K562 (cell line): Measurements from ENCODE around the gene APELA. TPM values are rescaled to one million over a fixed set of nuclear protein-coding genes. Genes with fewer than 3 reads are reported as not detected.
A peak's percentile ranks its signal among the peaks of the same experiment; 100 is the strongest.
"Not testable (repeated sequence)": the region's sequence is repeated elsewhere in the genome, so short reads cannot be mapped to it uniquely, and the experiment has no call there.

Experiments
- ATAC-seq: fragments of 200-7000 bp; cut with Tn5 transposase; 3 replicates; pipeline ENCODE4 v1.9.1; 2020; ENCODE audit warnings: moderate library complexity
- BruUV-seq: library from RNA; stranded (reverse); fragments of 400-500 nt; replicated peaks from 2 replicates; lab custom pipeline; 2021; lab: Mats Ljungman, UMichigan
- CTCF ChIA-PET: fragments of 300-600 bp; formaldehyde crosslinking; extraction: SDS; loops from one replicate; lab custom pipeline; 2021; ENCODE audit warnings: low intra/inter-chr PET ratio; lab: Yijun Ruan, JAX
- POLR2A ChIA-PET: fragments of 300-600, 350-650 bp; sonication (Branson Sonifier 250); formaldehyde crosslinking; extraction: SDS; loops from one replicate; lab custom pipeline; 2021; ENCODE audit warnings: antibody characterized with exemption, inconsistent platforms; lab: Yijun Ruan, JAX
- DNase-seq, 4 experiments: peaks; one replicate each; pipeline versions ENCODE4 v3.0.0 to v3.0.0-alpha.2; 2011 to 2018; ENCODE audit warnings: low spot score in 3 of 4, mixed read lengths in 3 of 4; ENCODE audit errors: extremely low read depth in 1 of 4
- FAIRE-seq: peaks from 2 replicates; lab custom pipeline; 2011; peaks lifted over from hg19 to GRCh38; lab: Jason Lieb, UNC
- H2AFZ ChIP-seq: 2 replicates; pipeline ENCODE4 v1.6.0; 2011; ENCODE audit warnings: low read depth, low read length, control low read depth, inconsistent platforms
- H3K27ac ChIP-seq: fragments of 200-600 bp; 3 replicates; pipeline ENCODE4 v1.8.0; 2011; ENCODE audit warnings: low read depth, mild to moderate bottlenecking, control low read depth, inconsistent platforms, low read length, moderate library complexity, mixed read lengths; ENCODE audit errors: extremely low read depth
- H3K27me3 ChIP-seq, 2 experiments: fragments of 300-600 bp in 1 of 2; 2 replicates in 1 of 2; 3 replicates in 1 of 2; pipeline versions ENCODE4 v1.6.0 to v1.8.0; 2011; ENCODE audit warnings: inconsistent platforms in 2 of 2, low read length in 2 of 2, mild to moderate bottlenecking in 1 of 2, mixed read lengths in 1 of 2, moderate library complexity in 1 of 2; ENCODE audit not compliant: control insufficient read depth in 2 of 2, insufficient read depth in 2 of 2
- H3K36me3 ChIP-seq: fragments of 300-600 bp; 3 replicates; pipeline ENCODE4 v1.8.0; 2011; ENCODE audit warnings: mild to moderate bottlenecking, low read length, inconsistent platforms; ENCODE audit not compliant: control insufficient read depth, insufficient read depth
- H3K4me1 ChIP-seq, 2 experiments: fragments of 200-600 bp in 1 of 2; replicated peaks in 1 of 2; 2 replicates in 1 of 2; 3 replicates in 1 of 2; pipeline versions ENCODE4 v1.5.1 to v1.8.0; 2011; ENCODE audit warnings: inconsistent platforms in 2 of 2, low read length in 2 of 2, mild to moderate bottlenecking in 1 of 2, mixed read lengths in 1 of 2, moderate library complexity in 1 of 2; ENCODE audit not compliant: control insufficient read depth in 2 of 2, insufficient read depth in 2 of 2
- H3K4me2 ChIP-seq: 2 replicates; pipeline ENCODE4 v1.6.1; 2011; ENCODE audit warnings: low read length, control low read depth, inconsistent platforms, mixed read lengths; ENCODE audit not compliant: insufficient read depth
- H3K4me3 ChIP-seq: fragments of 200-600 bp; sonication (generic), shearing (Covaris generic); 2 replicates; pipeline ENCODE4 v1.5.1; 2016; ENCODE audit warnings: control low read depth, inconsistent platforms
- H3K79me2 ChIP-seq: fragments of 200-600 bp; 3 replicates; pipeline ENCODE4 v1.8.0; 2011; ENCODE audit warnings: low read length, inconsistent platforms; ENCODE audit not compliant: control insufficient read depth, insufficient read depth
- H3K9ac ChIP-seq, 2 experiments: 2 replicates each; pipeline versions ENCODE4 v1.6.0 to v1.6.1; 2011; ENCODE audit warnings: low read depth in 2 of 2, low read length in 2 of 2, control low read depth in 1 of 2, inconsistent platforms in 1 of 2, mild to moderate bottlenecking in 1 of 2, mixed read lengths in 1 of 2; ENCODE audit not compliant: insufficient read depth in 1 of 2
- H3K9me1 ChIP-seq: one replicate; pipeline ENCODE4 v1.6.0; 2011; ENCODE audit warnings: inconsistent platforms, mild to moderate bottlenecking, low read length, moderate library complexity; ENCODE audit not compliant: control insufficient read depth, insufficient read depth
- H3K9me3 ChIP-seq: replicated peaks from 2 replicates; pipeline ENCODE4 v1.5.1; 2011; ENCODE audit warnings: low read depth, low read length, inconsistent platforms; ENCODE audit not compliant: control insufficient read depth, insufficient read depth
- H4K20me1 ChIP-seq: replicated peaks from 2 replicates; pipeline ENCODE4 v1.6.1; 2011; ENCODE audit warnings: low read length, inconsistent platforms, mixed read lengths; ENCODE audit not compliant: control insufficient read depth, insufficient read depth
- CTCF ChIP-seq, 3 experiments: IDR thresholded peaks in 2 of 3; conservative IDR thresholded peaks in 1 of 3; 2 replicates each; pipeline ENCODE4 v1.5.1; 2011 to 2012; ENCODE audit warnings: low read length in 3 of 3, mild to moderate bottlenecking in 3 of 3, control low read depth in 2 of 3, improper control_type of control experiment in 1 of 3, inconsistent platforms in 1 of 3, low read depth in 1 of 3, mixed read lengths in 1 of 3, moderate library complexity in 1 of 3; ENCODE audit not compliant: insufficient read depth in 2 of 3
- MAFG ChIP-seq: fragments of 450-650 bp; conservative IDR thresholded peaks from 2 replicates; pipeline ENCODE4 v1.6.1; 2016; ENCODE audit warnings: missing genetic modification characterization, missing compliant biosample characterization
- WGBS: fragments of 100-300 bp; shearing (Covaris generic); methylation state at CpG from one replicate; pipeline ENCODE4 v1.1.6; 2016; ENCODE audit warnings: low coverage, mixed read lengths; ENCODE audit not compliant: insufficient coverage; ENCODE audit errors: missing lambda C conversion rate; 5-methylcytosine and 5-hydroxymethylcytosine counted together
- in situ Hi-C: fragments of 300-500 bp; cut with MboI; formaldehyde crosslinking; loops from 4 replicates; pipeline ENCODE4 v1.15.0; 2018; ENCODE audit warnings: inconsistent platforms, mixed read lengths
- intact Hi-C: fragments of 100-400 bp; cut with micrococcal nuclease; formaldehyde crosslinking; loops from 2 replicates; pipeline ENCODE4 v1.14.2; 2022
- polyA plus RNA-seq, 8 experiments: library from polyadenylated mRNA; depleted of rRNA in 4 of 8; stranded (reverse) in 5 of 8; unstranded in 3 of 8; fragments of >200 nt; fragmentation: Nextera tagmentation in 2 of 8; fragmentation: Illumina TruSeq in 1 of 8; extraction: Ambion mirVana in 2 of 8; extraction: Trizol in 1 of 8; gene quantifications; 2 replicates each; pipeline versions ENCODE4 v1.2.1 to v1.2.3, GENCODE V29; 2011 to 2014; ENCODE audit warnings: inconsistent platforms in 1 of 8, missing spikeins in 1 of 8
- total RNA-seq, 7 experiments: library from RNA; depleted of rRNA in 6 of 7; stranded (reverse); fragments of >200 nt in 6 of 7; fragmentation: Illumina TruSeq in 2 of 7; extraction: Trizol in 2 of 7; gene quantifications; 2 replicates each; pipeline versions ENCODE4 v1.2.1 to v1.2.3, GENCODE V29; 2011 to 2021; ENCODE audit warnings: low replicate concordance in 1 of 7

Gene APELA
- total and polyA plus RNA-seq, 9 of the 15 experiments (the other 6 are each of a cell fraction or from before 2014, with no cell fraction given), result not detected

GRCh38 chr4:164935363-164935762 lies 58.4 kb downstream of the APELA start:
- Histone ChIP-seq H3K9me3 (no peaks in the 10 kb centered on the region), H3K4me2 (no peak overlapping the region), H2AFZ (no peak overlapping the region), H3K79me2 (no peaks in the 10 kb centered on the region), H3K36me3 (no peaks in the 10 kb centered on the region), H3K9me1 (no peaks in the 10 kb centered on the region), H3K27me3 (peaks cover 2 to 18% of the 10 kb centered on the region in 2 experiments; a peak in 4 of 5 replicates), H3K4me3 (no peak overlapping the region), H3K9ac (no peak overlapping the region), H3K27ac (no peak overlapping the region), H4K20me1 (no peaks in the 10 kb centered on the region), H3K4me1 (no peaks in the 10 kb centered on the region)
- ChIA-PET POLR2A (interaction anchor here (0.7 kb wide), 1 partner anchor 558 kb away, joined by 3 read pairs; no protein-coding TSS in a partner anchor), CTCF (no interaction called here)
- no TSS peak for BruUV-seq
- TF ChIP-seq MAFG (no peak), CTCF (IDR thresholded peaks at IDR 0.05 in 2 of 3, conservative IDR thresholded peaks at IDR 0.05 in 1 of 3; ENCODE audit: insufficient read depth in 2 of 3, low read depth in 1 of 3, low read length in 3 of 3) (peak in 2 of 3 experiments; percentile 13 to 22; a peak in 2 of 6 replicates)
- intact Hi-C loops, result loop anchor here (5.0 kb wide), 1 partner anchor 62 kb away; no protein-coding TSS in a partner anchor
- WGBS, result 0% methylated on average over 1 of the region's 1 CpG
- in situ Hi-C loops, result no loop called here
- FAIRE-seq (no peak), ATAC-seq (peak; percentile 79), DNase-seq (peak in 1 of 4 experiments; percentile 11)

- H3K79me2 ChIP-seq, H3K36me3 ChIP-seq, FAIRE-seq, DNase-seq, H4K20me1 ChIP-seq, H2AFZ ChIP-seq, ATAC-seq, H3K9me1 ChIP-seq, H3K4me2 ChIP-seq, H3K9ac ChIP-seq, H3K9me3 ChIP-seq, H3K4me1 ChIP-seq, in situ Hi-C loops, H3K4me3 ChIP-seq, CTCF ChIA-PET, BruUV-seq, H3K27ac ChIP-seq: not testable (repeated sequence)
- H3K27me3 ChIP-seq, result peaks cover 0 to 14% of the 10 kb centered on the region in 2 experiments; a peak in 3 of 5 replicates
- 8% methylated on average over 9 of the region's 9 CpGs for WGBS
- intact Hi-C loops, result loop anchor here (5.0 kb wide), 1 partner anchor 61 kb away; no protein-coding TSS in a partner anchor
- POLR2A ChIA-PET, result interaction anchor here (0.8 kb wide), 1 partner anchor 11 kb away, joined by 3 read pairs; no protein-coding TSS in a partner anchor
Measured at GRCh38 chr4:164935865-164936606, 59.1 kb downstream of the APELA start.
